OCI-LY7 (cell line): ENCODE data around the gene PNPT1. TPM values are rescaled to one million over a fixed set of nuclear protein-coding genes. Genes with fewer than 3 reads are reported as not detected.
"Not testable (repeated sequence)": the region's sequence is repeated elsewhere in the genome, so short reads cannot be mapped to it uniquely, and the experiment has no call there.

Source experiments
- BruUV-seq: library from RNA; stranded (reverse); fragments of 400-500 nt; replicated peaks from 2 replicates; lab custom pipeline; 2021; lab: Mats Ljungman, UMichigan
- CTCF ChIA-PET: fragments of 300-600 bp; sonication (Branson Sonifier 250); formaldehyde crosslinking; loops from one replicate; lab custom pipeline; 2022; ENCODE audit warnings: antibody characterized with exemption; ENCODE audit not compliant: unreplicated experiment; lab: Charles Lee
- POLR2A ChIA-PET: fragments of 300-600 bp; sonication (Branson Sonifier 250); formaldehyde crosslinking; loops from one replicate; lab custom pipeline; 2022; ENCODE audit warnings: antibody characterized with exemption; lab: Charles Lee
- DNase-seq: peaks from one replicate; pipeline ENCODE4 v3.0.0-alpha.2; 2015; ENCODE audit warnings: low spot score
- H2AFZ ChIP-seq: fragments of 200-600 bp; sonication (generic), shearing (Covaris generic); 2 replicates; pipeline ENCODE4 v1.6.1; 2014; ENCODE audit warnings: mild to moderate bottlenecking, antibody characterized with exemption, low read length, moderate library complexity
- H3K27ac ChIP-seq: fragments of 200-600 bp; sonication (generic); 2 replicates; pipeline ENCODE4 v1.5.1; 2014; ENCODE audit warnings: mixed run types, low read depth, mild to moderate bottlenecking, moderate library complexity, low read length, inconsistent platforms; ENCODE audit not compliant: poor library complexity, severe bottlenecking
- H3K36me3 ChIP-seq: fragments of 200-600 bp; sonication (generic); 2 replicates; pipeline ENCODE4 v1.6.1; 2014; ENCODE audit warnings: mild to moderate bottlenecking, antibody characterized with exemption, low read length, moderate library complexity, mixed read lengths; ENCODE audit not compliant: insufficient read depth
- H3K4me1 ChIP-seq: fragments of 200-600 bp; sonication (generic); 2 replicates; pipeline ENCODE4 v1.5.1; 2014; ENCODE audit warnings: mild to moderate bottlenecking, low read length; ENCODE audit not compliant: insufficient read depth, poor library complexity, severe bottlenecking
- H3K4me2 ChIP-seq: fragments of 200-600 bp; sonication (generic); 2 replicates; pipeline ENCODE4 v1.6.1; 2014; ENCODE audit warnings: mild to moderate bottlenecking, low read length
- H3K4me3 ChIP-seq: fragments of 200-600 bp; sonication (generic); 2 replicates; pipeline ENCODE4 v1.5.1; 2014; ENCODE audit warnings: mild to moderate bottlenecking, low read depth, low read length; ENCODE audit not compliant: poor library complexity, severe bottlenecking
- H3K79me2 ChIP-seq: fragments of 200-600 bp; sonication (generic); 2 replicates; pipeline ENCODE4 v1.6.1; 2016; ENCODE audit warnings: low read depth, mild to moderate bottlenecking, low read length, moderate library complexity, mixed read lengths; ENCODE audit not compliant: insufficient read depth
- H3K9me2 ChIP-seq: fragments of 200-600 bp; sonication (generic); 2 replicates; pipeline ENCODE4 v1.6.1; 2016; ENCODE audit warnings: mild to moderate bottlenecking, low read length, mixed read lengths; ENCODE audit not compliant: insufficient read depth
- H3K9me3 ChIP-seq: fragments of 200-600 bp; sonication (generic); 2 replicates; pipeline ENCODE4 v1.6.1; 2014; ENCODE audit warnings: mild to moderate bottlenecking, mixed run types, low read length, mixed read lengths
- H4K20me1 ChIP-seq: fragments of 200-600 bp; sonication (generic); 2 replicates; pipeline ENCODE4 v1.6.1; 2014; ENCODE audit warnings: mild to moderate bottlenecking, antibody characterized with exemption, low read length, moderate library complexity, mixed read lengths; ENCODE audit not compliant: insufficient read depth
- EZH2phosphoT487 ChIP-seq: fragments of 200-600 bp; sonication (generic); IDR thresholded peaks from 2 replicates; pipeline ENCODE4 v1.6.1; 2018; ENCODE audit warnings: low read depth, borderline replicate concordance, mild to moderate bottlenecking, mixed run types, antibody characterized with exemption, low read length, moderate library complexity, mixed read lengths
- intact Hi-C: fragments of 100-400 bp; cut with micrococcal nuclease; formaldehyde crosslinking; loops from one replicate; pipeline ENCODE4 v1.10.0; 2022; ENCODE audit not compliant: unreplicated experiment
- total RNA-seq, 2 experiments: library from RNA; depleted of rRNA in 1 of 2; stranded (reverse); fragments of >200 nt in 1 of 2; shearing (Covaris generic) in 1 of 2; gene quantifications; 2 replicates each; pipeline ENCODE4 v1.2.3, GENCODE V29; 2014 to 2022
- TF ChIP-seq, protein P1 (sequence below): fragments of 200-600 bp; sonication (generic); conservative IDR thresholded peaks from 2 replicates; pipeline ENCODE4 v1.5.1; 2014; ENCODE audit warnings: mild to moderate bottlenecking, antibody characterized with exemption, low read length, moderate library complexity, mixed read lengths

Gene PNPT1
- total RNA-seq, 2 experiments from 2014 or later, result 35.1 to 45.0 TPM

DNA sequence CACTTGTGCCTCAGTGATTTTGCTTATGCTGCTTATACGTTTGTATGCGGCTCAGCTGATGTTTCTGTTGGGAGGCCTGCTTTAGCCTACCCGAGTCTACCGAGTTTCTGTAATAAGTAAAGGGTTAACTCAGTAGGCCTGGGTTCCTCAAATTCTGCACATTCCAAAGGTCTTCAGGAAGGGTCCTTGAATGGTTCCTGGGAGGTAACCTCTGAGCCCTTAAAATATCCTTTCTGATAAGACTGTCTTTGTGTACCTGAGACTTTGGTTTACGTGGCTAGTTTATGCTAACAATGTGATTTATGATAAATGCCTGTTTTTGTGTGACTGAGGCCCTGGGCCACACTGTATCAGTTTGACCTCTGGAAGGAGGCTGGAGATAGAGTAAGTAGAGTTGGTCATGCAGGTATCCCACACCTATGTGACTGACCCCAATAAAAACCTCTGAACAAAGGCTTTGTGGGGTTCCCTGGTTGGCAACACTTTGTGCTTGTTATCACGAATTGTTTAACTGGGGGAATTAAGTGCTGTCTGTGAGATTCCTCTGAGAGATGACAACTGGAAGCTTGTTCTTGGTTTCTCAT is 18.9 kb upstream of the PNPT1 start:
- H2AFZ ChIP-seq, result no peak overlapping the region
- H4K20me1 ChIP-seq, result no peaks in the 10 kb centered on the region
- ChIA-PET POLR2A (interaction anchor here (0.6 kb wide), 1 partner anchor 359 kb away, joined by 5 read pairs; no protein-coding TSS in a partner anchor), CTCF (no interaction called here)
- H3K36me3 ChIP-seq, result no peaks in the 10 kb centered on the region
- no peak overlapping the region for H3K4me2 ChIP-seq
- no peaks in the 10 kb centered on the region for H3K9me2 ChIP-seq
- DNase-seq, result no peak
- H3K27ac ChIP-seq, result no peak overlapping the region
- H3K9me3 ChIP-seq, result no peaks in the 10 kb centered on the region
- H3K4me1 ChIP-seq, result no peaks in the 10 kb centered on the region
- TF ChIP-seq, protein P1, sequence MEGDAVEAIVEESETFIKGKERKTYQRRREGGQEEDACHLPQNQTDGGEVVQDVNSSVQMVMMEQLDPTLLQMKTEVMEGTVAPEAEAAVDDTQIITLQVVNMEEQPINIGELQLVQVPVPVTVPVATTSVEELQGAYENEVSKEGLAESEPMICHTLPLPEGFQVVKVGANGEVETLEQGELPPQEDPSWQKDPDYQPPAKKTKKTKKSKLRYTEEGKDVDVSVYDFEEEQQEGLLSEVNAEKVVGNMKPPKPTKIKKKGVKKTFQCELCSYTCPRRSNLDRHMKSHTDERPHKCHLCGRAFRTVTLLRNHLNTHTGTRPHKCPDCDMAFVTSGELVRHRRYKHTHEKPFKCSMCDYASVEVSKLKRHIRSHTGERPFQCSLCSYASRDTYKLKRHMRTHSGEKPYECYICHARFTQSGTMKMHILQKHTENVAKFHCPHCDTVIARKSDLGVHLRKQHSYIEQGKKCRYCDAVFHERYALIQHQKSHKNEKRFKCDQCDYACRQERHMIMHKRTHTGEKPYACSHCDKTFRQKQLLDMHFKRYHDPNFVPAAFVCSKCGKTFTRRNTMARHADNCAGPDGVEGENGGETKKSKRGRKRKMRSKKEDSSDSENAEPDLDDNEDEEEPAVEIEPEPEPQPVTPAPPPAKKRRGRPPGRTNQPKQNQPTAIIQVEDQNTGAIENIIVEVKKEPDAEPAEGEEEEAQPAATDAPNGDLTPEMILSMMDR, result no peak
- TF ChIP-seq EZH2phosphoT487, result no peak
- no peak overlapping the region for H3K4me3 ChIP-seq
- intact Hi-C loops, result no loop called here
- no TSS peak for BruUV-seq
- H3K79me2 ChIP-seq, result no peaks in the 10 kb centered on the region

DNA sequence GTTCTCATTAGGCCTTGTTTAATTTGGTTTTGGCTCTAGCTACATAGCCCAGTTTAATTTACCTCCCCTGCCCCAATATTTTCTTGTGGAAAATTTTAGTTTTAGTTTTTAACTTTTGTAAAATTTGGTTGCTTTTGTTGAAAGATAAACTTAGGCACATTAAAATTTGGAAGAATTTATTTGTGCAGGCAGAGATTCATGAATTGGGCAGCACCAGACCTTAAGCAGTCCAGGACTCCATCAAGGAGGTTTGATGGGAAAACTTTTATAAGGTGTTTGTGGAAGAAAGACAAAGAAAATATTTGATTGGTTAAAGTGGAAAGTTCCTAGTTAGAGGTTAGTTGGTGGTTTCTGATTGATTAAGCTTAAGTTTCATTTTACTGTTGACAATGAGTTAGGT is 16.4 kb upstream of the PNPT1 start:
- Histone ChIP-seq H2AFZ (no peak overlapping the region), H3K27ac (no peak overlapping the region), H3K9me2 (no peaks in the 10 kb centered on the region), H3K4me2 (no peak overlapping the region), H3K36me3 (no peaks in the 10 kb centered on the region), H3K9me3 (no peaks in the 10 kb centered on the region), H3K4me3 (no peak overlapping the region), H3K79me2 (no peaks in the 10 kb centered on the region), H3K4me1 (no peaks in the 10 kb centered on the region), H4K20me1 (no peaks in the 10 kb centered on the region)
- no peak for DNase-seq
- intact Hi-C loops, result no loop called here
- BruUV-seq, result no TSS peak
- POLR2A ChIA-PET, result no interaction called here
- no peak for TF ChIP-seq EZH2phosphoT487
- TF ChIP-seq, protein P1, result no peak
- CTCF ChIA-PET, result no interaction called here

DNA sequence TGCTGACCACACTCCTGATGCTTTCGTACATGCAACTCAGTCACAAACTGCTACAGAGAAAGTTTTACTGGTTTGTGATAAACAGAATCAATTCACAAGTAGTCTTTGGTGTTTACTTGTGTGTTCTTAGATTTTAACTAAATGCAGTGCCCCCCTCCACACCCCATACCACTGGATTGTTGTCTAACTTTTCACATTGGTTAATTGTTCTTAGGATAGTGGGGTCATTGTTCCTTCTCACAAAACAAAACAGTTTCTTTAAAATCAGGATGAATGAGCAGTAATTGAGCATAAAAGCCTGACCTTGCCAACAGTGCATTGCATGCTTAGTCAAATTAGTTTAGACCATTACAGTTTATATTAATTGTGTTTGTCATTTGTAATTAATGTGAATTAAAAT is 14.1 kb upstream of the PNPT1 start:
- POLR2A ChIA-PET, result no interaction called here
- BruUV-seq, result no TSS peak
- CTCF ChIA-PET, result no interaction called here
- Histone ChIP-seq H3K36me3 (no peaks in the 10 kb centered on the region), H3K79me2 (no peaks in the 10 kb centered on the region), H3K9me3 (no peaks in the 10 kb centered on the region), H3K4me1 (no peaks in the 10 kb centered on the region), H3K27ac (no peak overlapping the region), H3K4me2 (no peak overlapping the region), H2AFZ (no peak overlapping the region), H3K9me2 (no peaks in the 10 kb centered on the region), H3K4me3 (no peak overlapping the region), H4K20me1 (no peaks in the 10 kb centered on the region)
- TF ChIP-seq, protein P1, result no peak
- TF ChIP-seq EZH2phosphoT487, result no peak
- intact Hi-C loops, result no loop called here
- DNase-seq, result no peak

DNA sequence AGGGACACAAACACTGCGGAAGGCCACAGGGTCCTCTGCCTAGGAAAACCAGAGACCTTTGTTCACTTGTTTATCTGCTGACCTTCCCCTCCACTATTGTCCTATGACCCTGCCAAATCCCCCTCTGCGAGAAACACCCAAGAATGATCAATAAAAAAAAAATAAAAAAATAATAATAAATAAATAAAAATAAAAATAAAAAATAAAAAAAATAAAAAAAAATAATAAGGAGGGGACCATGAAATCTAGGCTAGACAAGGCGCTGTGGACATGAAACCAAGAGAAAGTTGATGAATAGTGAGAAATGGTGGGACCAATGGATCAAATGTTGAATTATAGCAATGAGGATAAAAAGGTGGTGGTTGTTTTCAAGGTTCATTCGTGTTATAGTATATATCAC is 12.6 kb upstream of the PNPT1 start:
- BruUV-seq, CTCF ChIA-PET: not testable (repeated sequence)

More for the DNA sequence above, 12.6 kb upstream of the PNPT1 start:
- H3K27ac ChIP-seq, H3K4me3 ChIP-seq, H3K9me3 ChIP-seq, H3K4me2 ChIP-seq, H3K36me3 ChIP-seq, H3K9me2 ChIP-seq, POLR2A ChIA-PET, H4K20me1 ChIP-seq, H3K4me1 ChIP-seq, H2AFZ ChIP-seq, intact Hi-C loops, DNase-seq, H3K79me2 ChIP-seq: not testable (repeated sequence)
